ENCODE measurements around the gene ADRM1.

Gene ADRM1

DNA sequence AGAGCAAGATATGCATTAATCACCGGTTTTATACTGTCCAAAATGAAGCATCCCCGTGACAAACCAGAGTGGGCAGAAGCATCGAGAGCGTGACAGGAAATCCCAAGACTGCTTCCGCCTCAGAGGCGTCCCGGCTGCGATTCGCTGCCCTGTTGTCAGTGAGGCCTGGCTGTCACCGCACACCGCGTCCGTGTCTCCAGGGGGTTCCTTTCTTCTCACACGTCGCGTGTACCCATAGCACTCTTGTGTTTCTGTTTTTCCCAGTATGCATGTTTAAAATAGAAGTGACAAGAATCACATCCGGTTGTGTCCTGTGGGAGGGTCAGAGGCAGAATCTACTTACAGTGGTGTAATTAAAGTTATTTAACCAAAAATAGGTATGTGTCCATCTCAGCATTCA, 8.3 kb upstream of the ADRM1 start:
- TF ChIP-seq, protein P1, sequence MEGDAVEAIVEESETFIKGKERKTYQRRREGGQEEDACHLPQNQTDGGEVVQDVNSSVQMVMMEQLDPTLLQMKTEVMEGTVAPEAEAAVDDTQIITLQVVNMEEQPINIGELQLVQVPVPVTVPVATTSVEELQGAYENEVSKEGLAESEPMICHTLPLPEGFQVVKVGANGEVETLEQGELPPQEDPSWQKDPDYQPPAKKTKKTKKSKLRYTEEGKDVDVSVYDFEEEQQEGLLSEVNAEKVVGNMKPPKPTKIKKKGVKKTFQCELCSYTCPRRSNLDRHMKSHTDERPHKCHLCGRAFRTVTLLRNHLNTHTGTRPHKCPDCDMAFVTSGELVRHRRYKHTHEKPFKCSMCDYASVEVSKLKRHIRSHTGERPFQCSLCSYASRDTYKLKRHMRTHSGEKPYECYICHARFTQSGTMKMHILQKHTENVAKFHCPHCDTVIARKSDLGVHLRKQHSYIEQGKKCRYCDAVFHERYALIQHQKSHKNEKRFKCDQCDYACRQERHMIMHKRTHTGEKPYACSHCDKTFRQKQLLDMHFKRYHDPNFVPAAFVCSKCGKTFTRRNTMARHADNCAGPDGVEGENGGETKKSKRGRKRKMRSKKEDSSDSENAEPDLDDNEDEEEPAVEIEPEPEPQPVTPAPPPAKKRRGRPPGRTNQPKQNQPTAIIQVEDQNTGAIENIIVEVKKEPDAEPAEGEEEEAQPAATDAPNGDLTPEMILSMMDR (IDR thresholded peaks at IDR 0.05; ENCODE audit: low read depth, low read length, missing control alignments), result no peak
- DNase-seq (ENCODE audit: low read depth), result no peak

DNA sequence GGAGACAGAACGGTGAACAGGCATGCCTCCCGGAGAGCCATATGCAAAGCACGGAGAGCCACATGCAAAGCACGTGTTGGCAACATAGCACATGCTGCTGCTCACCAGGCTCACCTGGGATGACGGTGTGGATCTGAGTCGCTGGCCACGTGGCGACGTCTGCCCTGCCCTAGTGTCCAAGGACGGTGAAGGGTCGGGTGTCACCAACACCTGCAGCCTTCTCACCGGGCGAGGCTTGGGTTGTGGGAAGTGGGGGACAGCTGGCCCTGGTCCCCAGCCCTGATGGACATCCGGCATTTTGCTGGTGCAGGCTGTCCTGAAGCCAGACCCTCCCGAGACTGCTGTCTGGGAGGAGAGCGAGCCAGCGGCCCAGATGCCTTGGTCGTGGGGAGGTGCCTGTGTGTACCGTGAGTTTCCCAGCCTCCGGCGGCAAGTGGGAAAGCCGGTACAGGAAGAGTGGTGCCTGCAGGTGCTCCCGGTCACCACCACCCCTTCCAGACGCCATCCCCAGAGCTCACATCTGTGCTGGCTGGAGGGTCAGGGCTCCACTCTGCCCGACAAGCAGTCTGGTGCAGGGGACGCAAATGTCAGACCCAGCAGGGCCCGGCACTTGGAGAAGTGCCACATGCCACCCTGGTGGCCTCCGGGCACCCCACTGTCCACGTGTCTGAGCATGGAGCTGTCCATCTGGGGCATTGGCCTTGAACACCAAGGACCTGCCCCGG, 5.9 kb upstream of the ADRM1 start:
- H3K4me3 ChIP-seq (ENCODE audit: low read depth, low read length), result no peak overlapping the region
- DNase-seq (ENCODE audit: low read depth), result no peak
- TF ChIP-seq, protein P1 (IDR thresholded peaks at IDR 0.05; ENCODE audit: low read depth, low read length, missing control alignments), result no peak

More for the DNA sequence above, 8.3 kb upstream of the ADRM1 start:
- H3K4me3 ChIP-seq (ENCODE audit: low read depth, low read length), result no peak overlapping the region

DNA sequence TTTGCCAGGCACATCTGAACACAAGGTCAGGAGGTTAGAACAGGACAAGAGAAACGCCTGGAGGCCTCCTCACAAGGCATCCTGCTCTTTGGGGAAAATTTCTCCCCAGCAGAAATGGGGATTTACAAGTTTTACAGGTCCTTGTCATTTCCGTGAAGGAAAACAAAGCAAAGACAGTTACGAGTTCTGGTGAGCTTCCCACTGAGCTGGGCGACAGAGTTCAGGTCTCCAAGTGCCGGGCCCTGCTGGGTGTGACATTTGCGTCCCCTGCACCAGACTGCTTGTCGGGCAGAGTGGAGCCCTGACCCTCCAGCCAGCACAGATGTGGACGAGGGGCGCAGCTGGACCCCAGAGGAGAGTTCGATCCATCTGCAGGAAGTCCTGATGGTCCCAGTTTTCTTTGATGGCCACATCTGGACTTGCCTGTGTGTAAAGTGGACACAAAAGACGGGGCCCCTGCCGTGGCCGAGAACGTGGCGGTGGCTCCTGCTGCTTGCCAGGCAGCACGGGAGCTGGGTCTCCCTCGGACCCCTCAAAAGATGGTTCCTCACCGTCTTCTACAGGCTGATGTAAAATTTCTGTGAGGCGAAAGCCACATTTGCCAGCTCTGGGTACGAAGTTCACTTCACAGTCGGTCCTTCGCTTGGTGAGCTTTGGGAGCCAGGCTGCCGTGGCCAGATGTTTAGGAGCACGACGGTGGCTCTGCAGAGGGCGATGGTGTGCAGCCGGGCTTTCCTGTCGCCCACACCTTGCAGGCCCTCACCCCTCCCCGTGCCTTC, 5.2 kb upstream of the ADRM1 start:
- TF ChIP-seq, protein P1 (IDR thresholded peaks at IDR 0.05; ENCODE audit: low read depth, low read length, missing control alignments), result no peak
- no peak overlapping the region for H3K4me3 ChIP-seq (ENCODE audit: low read depth, low read length)
- no peak for DNase-seq (ENCODE audit: low read depth)

- no peak overlapping the region for H3K4me3 ChIP-seq (ENCODE audit: low read depth, low read length)
- no peak for DNase-seq (ENCODE audit: low read depth)
- TF ChIP-seq, protein P1 (IDR thresholded peaks at IDR 0.05; ENCODE audit: low read depth, low read length, missing control alignments), result no peak
Measured at GRCh38 chr20:62298577-62299249, 4.1 kb upstream of the ADRM1 start.

GRCh38 chr20:62299666-62300236, 3.0 kb upstream of the ADRM1 start:
- H3K4me3 ChIP-seq (ENCODE audit: low read depth, low read length), result no peak overlapping the region
- DNase-seq (ENCODE audit: low read depth), result no peak
- TF ChIP-seq, protein P1 (IDR thresholded peaks at IDR 0.05; ENCODE audit: low read depth, low read length, missing control alignments), result no peak

- no peak for DNase-seq (ENCODE audit: low read depth)
Measured at GRCh38 chr20:62300319-62300718, 2.5 kb upstream of the ADRM1 start.

More at GRCh38 chr20:62300319-62300718, 2.5 kb upstream of the ADRM1 start:
- TF ChIP-seq, protein P1 (IDR thresholded peaks at IDR 0.05; ENCODE audit: low read depth, low read length, missing control alignments), result no peak
- H3K4me3 ChIP-seq (ENCODE audit: low read depth, low read length), result no peak overlapping the region

Measured in GM12864 (cell line).